OCI-LY1 (cell line): ENCODE results near the gene EPHA2.

Source experiments
- H2AFZ ChIP-seq: fragments of 200-600 bp; sonication (generic), shearing (Covaris generic); 2 replicates; pipeline ENCODE4 v1.6.0; 2014; ENCODE audit warnings: antibody characterized with exemption, mild to moderate bottlenecking, low read length
- H3F3A ChIP-seq: fragments of 200-600 bp; sonication (generic), shearing (Covaris generic); 2 replicates; pipeline ENCODE4 v1.6.0; 2014; ENCODE audit warnings: mild to moderate bottlenecking, antibody characterized with exemption, low read length, moderate library complexity; ENCODE audit not compliant: insufficient read depth
- H3K27ac ChIP-seq: fragments of 200-600 bp; sonication (generic); 2 replicates; pipeline ENCODE4 v1.5.1; 2014; ENCODE audit warnings: low read length, mixed run types, mild to moderate bottlenecking, low read depth; ENCODE audit not compliant: poor library complexity, severe bottlenecking
- H3K27me3 ChIP-seq: fragments of 200-600 bp; sonication (generic); 2 replicates; pipeline ENCODE4 v1.6.0; 2014; ENCODE audit warnings: antibody characterized with exemption, mild to moderate bottlenecking, low read length, moderate library complexity; ENCODE audit not compliant: insufficient read depth
- H3K36me3 ChIP-seq: fragments of 200-600 bp; sonication (generic); 2 replicates; pipeline ENCODE4 v1.6.1; 2014; ENCODE audit warnings: mild to moderate bottlenecking, antibody characterized with exemption, low read length, moderate library complexity, mixed read lengths; ENCODE audit not compliant: insufficient read depth
- H3K4me1 ChIP-seq: fragments of 200-600 bp; sonication (generic); 2 replicates; pipeline ENCODE4 v1.5.1; 2014; ENCODE audit warnings: mild to moderate bottlenecking, low read length, moderate library complexity; ENCODE audit not compliant: insufficient read depth, severe bottlenecking
- H3K4me2 ChIP-seq: fragments of 200-600 bp; sonication (generic), shearing (Covaris generic); 2 replicates; pipeline ENCODE4 v1.6.1; 2014; ENCODE audit warnings: low read length
- H3K4me3 ChIP-seq: fragments of 200-600 bp; sonication (generic); 2 replicates; pipeline ENCODE4 v1.5.1; 2014; ENCODE audit warnings: low read length, low read depth, mild to moderate bottlenecking, mixed read lengths; ENCODE audit not compliant: poor library complexity, severe bottlenecking
- H3K79me2 ChIP-seq: fragments of 200-600 bp; shearing (Covaris generic); 2 replicates; pipeline ENCODE4 v1.6.1; 2016; ENCODE audit warnings: mixed run types, low read length, mixed read lengths; ENCODE audit not compliant: insufficient read depth
- H3K9ac ChIP-seq: fragments of 200-600 bp; sonication (generic), shearing (Covaris generic); 2 replicates; pipeline ENCODE4 v1.6.1; 2014; ENCODE audit warnings: mild to moderate bottlenecking, low read length, mixed read lengths
- H3K9me2 ChIP-seq: fragments of 200-600 bp; sonication (generic), shearing (Covaris generic); 2 replicates; pipeline ENCODE4 v1.6.1; 2014; ENCODE audit warnings: low read depth, mild to moderate bottlenecking, low read length, mixed read lengths
- H3K9me3 ChIP-seq: fragments of 200-600 bp; shearing (Covaris generic); 2 replicates; pipeline ENCODE4 v1.6.1; 2014; ENCODE audit warnings: low read length, mixed read lengths
- H4K20me1 ChIP-seq: fragments of 200-600 bp; sonication (generic), shearing (Covaris generic); 2 replicates; pipeline ENCODE4 v1.6.0; 2016; ENCODE audit warnings: mild to moderate bottlenecking, low read length; ENCODE audit not compliant: insufficient read depth
- CTCF ChIP-seq: fragments of 200-600 bp; sonication (generic), shearing (Covaris generic); IDR thresholded peaks from 2 replicates; pipeline ENCODE4 v1.5.1; 2017; ENCODE audit warnings: mild to moderate bottlenecking, antibody characterized with exemption, low read length, moderate library complexity, mixed read lengths
- EZH2 ChIP-seq: fragments of 200-600 bp; sonication (generic), shearing (Covaris generic); IDR thresholded peaks from 2 replicates; pipeline ENCODE4 v1.8.0; 2017; ENCODE audit warnings: borderline replicate concordance, mixed run types, mild to moderate bottlenecking, antibody characterized with exemption, low read length, moderate library complexity, mixed read lengths

Gene EPHA2

GRCh38 chr1:16122916-16123315, 33.0 kb downstream of the EPHA2 start:
- Histone ChIP-seq H3K4me1 (no peaks in the 10 kb centered on the region), H3K4me2 (no peak overlapping the region), H3K79me2 (no peaks in the 10 kb centered on the region), H3K27ac (no peak overlapping the region), H4K20me1 (no peaks in the 10 kb centered on the region), H3K36me3 (no peaks in the 10 kb centered on the region), H3K27me3 (peaks cover 19% of the 10 kb centered on the region; the same call in 1 of the 2 replicates), H3K9ac (no peak overlapping the region), H3K9me3 (no peaks in the 10 kb centered on the region), H2AFZ (no peak overlapping the region), H3F3A (no peaks in the 10 kb centered on the region), H3K9me2 (no peaks in the 10 kb centered on the region), H3K4me3 (no peak overlapping the region)
- TF ChIP-seq CTCF, result no peak

GRCh38 chr1:16122350-16122881, 33.5 kb downstream of the EPHA2 start:
- Histone ChIP-seq H3K4me3 (no peak overlapping the region), H3K4me2 (no peak overlapping the region), H3K9me3 (no peaks in the 10 kb centered on the region), H3K9me2 (no peaks in the 10 kb centered on the region), H3K36me3 (no peaks in the 10 kb centered on the region), H3K4me1 (no peaks in the 10 kb centered on the region), H2AFZ (no peak overlapping the region), H4K20me1 (no peaks in the 10 kb centered on the region), H3K27ac (no peak overlapping the region), H3K79me2 (no peaks in the 10 kb centered on the region), H3F3A (no peaks in the 10 kb centered on the region), H3K27me3 (peaks cover 18% of the 10 kb centered on the region; the same call in 1 of the 2 replicates), H3K9ac (no peak overlapping the region)
- TF ChIP-seq CTCF, result no peak
- no peak for TF ChIP-seq EZH2

GRCh38 chr1:16120940-16121410, 34.9 kb downstream of the EPHA2 start:
- Histone ChIP-seq H3K4me2 (no peak overlapping the region), H3K27me3 (peaks cover 14% of the 10 kb centered on the region; the same call in 1 of the 2 replicates), H3F3A (no peaks in the 10 kb centered on the region), H3K9me2 (no peaks in the 10 kb centered on the region), H3K4me3 (no peak overlapping the region), H4K20me1 (no peaks in the 10 kb centered on the region), H3K27ac (no peak overlapping the region), H3K36me3 (no peaks in the 10 kb centered on the region), H3K9me3 (no peaks in the 10 kb centered on the region), H3K9ac (no peak overlapping the region), H2AFZ (no peak overlapping the region), H3K4me1 (no peaks in the 10 kb centered on the region), H3K79me2 (no peaks in the 10 kb centered on the region)
- no peak for TF ChIP-seq EZH2
- no peak for TF ChIP-seq CTCF
